Erythroblast (primary cell): Measurements from ENCODE around the gene CNPY2.

Source experiments
- GATA1 ChIP-seq: IDR thresholded peaks from 2 replicates; pipeline ENCODE4 v1.6.1; 2011; ENCODE audit warnings: low read depth, mild to moderate bottlenecking, control low read depth, low read length, moderate library complexity
- POLR2A ChIP-seq: IDR thresholded peaks from 2 replicates; pipeline ENCODE4 v1.6.1; 2011; ENCODE audit warnings: mild to moderate bottlenecking, low read length

DNA sequence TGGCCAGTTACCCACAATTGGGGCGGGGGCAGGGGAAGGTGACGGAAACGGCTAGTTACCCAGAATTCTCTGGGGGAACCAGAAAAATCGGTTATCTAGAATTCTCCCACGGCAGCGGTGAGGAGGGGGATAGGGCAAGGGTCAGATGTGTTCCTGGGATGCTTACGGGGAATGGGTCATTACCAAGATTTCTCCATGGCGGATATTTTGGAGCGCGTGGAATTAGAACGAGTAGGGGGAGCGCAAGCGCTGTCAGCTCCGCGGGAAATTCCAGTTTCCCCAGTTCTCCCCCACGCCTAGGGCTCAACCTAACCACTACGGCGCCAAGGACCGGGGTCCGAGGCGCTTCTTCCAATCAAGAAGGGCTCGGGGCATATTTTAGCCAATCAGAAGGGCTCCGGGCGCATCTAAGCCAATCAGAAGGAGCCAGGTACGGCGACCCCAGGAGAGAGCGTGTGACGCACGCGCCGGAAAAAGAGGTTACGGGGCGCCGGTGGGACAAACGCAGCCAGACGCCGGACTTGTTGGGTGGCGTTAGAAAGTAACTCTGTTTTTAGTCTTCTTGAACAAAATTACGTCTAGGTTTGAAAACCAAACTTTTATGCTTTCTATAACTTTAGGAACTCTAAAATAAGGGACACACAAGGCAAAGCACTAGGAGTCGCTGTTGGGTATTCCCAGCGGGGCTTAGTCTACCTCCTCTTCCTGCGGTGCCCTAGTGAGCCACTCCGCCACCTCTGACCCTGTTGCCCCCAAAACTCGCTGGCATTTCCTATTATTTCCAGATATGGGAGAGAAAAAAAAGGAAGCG is 18.1 kb upstream of the CNPY2 start, which contains the start of gene PAN2:
- TF ChIP-seq POLR2A (peak; percentile 90), GATA1 (no peak)
